Lower lobe of right lung (tissue), 2 donors: ENCODE data around the gene DCP2. TPM values are rescaled to one million over a fixed set of nuclear protein-coding genes. Genes with fewer than 3 reads are reported as not detected.

Experiments used
- ATAC-seq, 2 donors: fragments of 200-7000 bp; cut with Tn5 transposase; one replicate each; pipeline ENCODE4 v1.9.1; 2020 to 2022; ENCODE audit warnings: mild to moderate bottlenecking in 2 of 2, moderate library complexity in 2 of 2
- DNase-seq: peaks from one replicate; pipeline ENCODE4 v3.0.0-alpha.2; 2020
- H3K27ac ChIP-seq: fragments of 200-600 bp; one replicate; pipeline ENCODE4 v1.8.0; 2022
- H3K27me3 ChIP-seq: fragments of 200-600 bp; one replicate; pipeline ENCODE4 v1.8.0; 2022; ENCODE audit warnings: low read depth
- H3K36me3 ChIP-seq: fragments of 200-600 bp; one replicate; pipeline ENCODE4 v1.8.0; 2022; ENCODE audit warnings: mild to moderate bottlenecking
- H3K4me1 ChIP-seq: fragments of 200-600 bp; one replicate; pipeline ENCODE4 v1.8.0; 2022
- H3K4me3 ChIP-seq: fragments of 200-600 bp; one replicate; pipeline ENCODE4 v1.8.0; 2022; ENCODE audit warnings: mild to moderate bottlenecking
- H3K9me3 ChIP-seq: fragments of 200-600 bp; one replicate; pipeline ENCODE4 v1.8.0; 2022
- intact Hi-C: fragments of 100-400 bp; cut with DNase I; formaldehyde crosslinking; loops from one replicate; pipeline ENCODE4 v1.11.0; 2022
- total RNA-seq: library from RNA; stranded (reverse); fragmentation: NEBNext Ultra II Directional; extraction: Animal tissue kit (Norgen Biotek cat#: 25700); gene quantifications from one replicate; pipeline ENCODE4 v1.2.1, GENCODE V29; 2021
- TF ChIP-seq, protein P1 (sequence below): fragments of 200-600 bp; IDR thresholded peaks from one replicate; pipeline ENCODE4 v1.8.0; 2022; ENCODE audit warnings: antibody characterized with exemption, mild to moderate bottlenecking
- donor health status: DM: no; HTN: yes; CAD: no; lungs with severe emphysema.

DCP2 gene
- total RNA-seq, 1 donor from 2014 or later, result 77.8 TPM

DNA sequence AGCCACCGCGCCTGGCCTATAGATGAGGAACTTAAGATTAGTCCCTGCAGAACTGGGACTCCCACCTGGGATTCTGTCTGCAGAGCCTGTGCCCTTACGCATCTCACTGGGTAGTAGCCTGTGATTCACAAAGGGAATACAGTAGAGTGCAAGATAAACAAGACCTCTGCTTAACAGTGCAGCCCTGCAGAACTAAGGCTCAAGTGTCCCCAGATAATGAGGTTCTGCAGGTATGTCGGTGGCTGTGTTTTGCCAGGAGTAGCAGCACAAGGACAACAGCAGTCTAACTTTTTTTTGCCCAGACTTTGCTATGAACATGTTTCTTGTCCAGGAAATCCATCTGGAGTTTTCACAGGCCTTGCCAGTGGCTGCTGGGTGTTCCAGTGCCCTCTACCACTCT, 59.7 kb downstream of the DCP2 start:
- Histone ChIP-seq H3K36me3 (peaks cover 7% of the 10 kb centered on the region), H3K9me3 (no peaks in the 10 kb centered on the region), H3K27ac (no peak overlapping the region), H3K4me3 (no peak overlapping the region), H3K4me1 (peaks cover 7% of the 10 kb centered on the region), H3K27me3 (no peaks in the 10 kb centered on the region)
- TF ChIP-seq, protein P1, sequence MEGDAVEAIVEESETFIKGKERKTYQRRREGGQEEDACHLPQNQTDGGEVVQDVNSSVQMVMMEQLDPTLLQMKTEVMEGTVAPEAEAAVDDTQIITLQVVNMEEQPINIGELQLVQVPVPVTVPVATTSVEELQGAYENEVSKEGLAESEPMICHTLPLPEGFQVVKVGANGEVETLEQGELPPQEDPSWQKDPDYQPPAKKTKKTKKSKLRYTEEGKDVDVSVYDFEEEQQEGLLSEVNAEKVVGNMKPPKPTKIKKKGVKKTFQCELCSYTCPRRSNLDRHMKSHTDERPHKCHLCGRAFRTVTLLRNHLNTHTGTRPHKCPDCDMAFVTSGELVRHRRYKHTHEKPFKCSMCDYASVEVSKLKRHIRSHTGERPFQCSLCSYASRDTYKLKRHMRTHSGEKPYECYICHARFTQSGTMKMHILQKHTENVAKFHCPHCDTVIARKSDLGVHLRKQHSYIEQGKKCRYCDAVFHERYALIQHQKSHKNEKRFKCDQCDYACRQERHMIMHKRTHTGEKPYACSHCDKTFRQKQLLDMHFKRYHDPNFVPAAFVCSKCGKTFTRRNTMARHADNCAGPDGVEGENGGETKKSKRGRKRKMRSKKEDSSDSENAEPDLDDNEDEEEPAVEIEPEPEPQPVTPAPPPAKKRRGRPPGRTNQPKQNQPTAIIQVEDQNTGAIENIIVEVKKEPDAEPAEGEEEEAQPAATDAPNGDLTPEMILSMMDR, result no peak
- ATAC-seq (no peak), DNase-seq (no peak)
- intact Hi-C loops, result no loop called here

GRCh38 chr5:113036826-113037225, 60.2 kb downstream of the DCP2 start:
- Histone ChIP-seq H3K9me3 (no peaks in the 10 kb centered on the region), H3K4me1 (peaks cover 7% of the 10 kb centered on the region), H3K36me3 (peaks cover 7% of the 10 kb centered on the region), H3K4me3 (no peak overlapping the region), H3K27me3 (no peaks in the 10 kb centered on the region), H3K27ac (no peak overlapping the region)
- no peak for ATAC-seq
- no peak for DNase-seq
- TF ChIP-seq, protein P1, result no peak
- intact Hi-C loops, result no loop called here

- Histone ChIP-seq H3K4me1 (no peaks in the 10 kb centered on the region), H3K27ac (no peak overlapping the region), H3K36me3 (peaks cover 7% of the 10 kb centered on the region), H3K4me3 (no peak overlapping the region), H3K9me3 (no peaks in the 10 kb centered on the region), H3K27me3 (no peaks in the 10 kb centered on the region)
- intact Hi-C loops, result no loop called here
- no peak for DNase-seq
- TF ChIP-seq, protein P1, result no peak
- ATAC-seq, result no peak
Observed at GRCh38 chr5:113038136-113038535, 61.5 kb downstream of the DCP2 start.

DNA sequence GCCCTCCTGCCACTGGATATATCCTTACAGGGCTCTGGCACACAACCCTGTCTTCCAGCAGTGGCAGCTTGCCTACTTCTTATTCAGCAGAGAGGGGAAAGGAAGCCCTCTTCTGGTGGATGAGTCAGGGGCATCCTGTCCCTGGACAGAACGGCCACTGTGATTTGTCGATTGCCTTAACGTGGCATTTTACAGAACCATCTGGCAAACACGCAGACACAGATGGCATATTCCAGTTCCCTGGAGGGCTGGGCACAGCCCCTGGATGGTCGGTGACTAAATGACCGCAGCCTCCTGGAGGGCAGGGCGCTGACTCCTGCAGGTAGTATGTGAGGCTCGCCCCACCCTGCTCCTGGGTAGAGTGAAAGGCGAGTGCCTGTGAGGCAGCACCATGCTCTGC, 62.1 kb downstream of the DCP2 start:
- H3K27ac ChIP-seq, result no peak overlapping the region
- H3K4me3 ChIP-seq, result no peak overlapping the region
- peaks cover 7% of the 10 kb centered on the region for H3K36me3 ChIP-seq
- H3K27me3 ChIP-seq, result no peaks in the 10 kb centered on the region
- ATAC-seq (no peak), DNase-seq (no peak)
- intact Hi-C loops, result no loop called here
- H3K9me3 ChIP-seq, result no peaks in the 10 kb centered on the region
- no peaks in the 10 kb centered on the region for H3K4me1 ChIP-seq
- TF ChIP-seq, protein P1, result no peak

GRCh38 chr5:113039229-113039933, 62.8 kb downstream of the DCP2 start:
- intact Hi-C loops, result no loop called here
- Histone ChIP-seq H3K27ac (no peak overlapping the region), H3K27me3 (no peaks in the 10 kb centered on the region), H3K36me3 (peaks cover 7% of the 10 kb centered on the region), H3K4me1 (no peaks in the 10 kb centered on the region), H3K4me3 (no peak overlapping the region), H3K9me3 (no peaks in the 10 kb centered on the region)
- ATAC-seq (no peak), DNase-seq (no peak)
- TF ChIP-seq, protein P1, result no peak
